ENCODE measurements around the gene ANKRD40CL. TPM values are rescaled to one million over a fixed set of nuclear protein-coding genes. Genes with fewer than 3 reads are reported as not detected.

ANKRD40CL gene
- total RNA-seq, 1 experiment from 2014 or later: not detected

GRCh38 chr17:50794361-50794760, 27.0 kb upstream of the ANKRD40CL start (continued):
- TF ChIP-seq CDX4 (CRISPR knock-in tag; IDR thresholded peaks at IDR 0.05; ENCODE audit: borderline replicate concordance) (no peak), E2F5 (CRISPR knock-in tag; IDR thresholded peaks at IDR 0.05) (no peak), E2F4 (CRISPR knock-in tag; IDR thresholded peaks at IDR 0.05; ENCODE audit: borderline replicate concordance, low read depth) (no peak), GRHL2 (CRISPR knock-in tag; IDR thresholded peaks at IDR 0.05; ENCODE audit: insufficient replicate concordance, severe bottlenecking) (no peak), PRRX2 (CRISPR knock-in tag; IDR thresholded peaks at IDR 0.05) (no peak)

- no peak for ATAC-seq
- ChIA-PET CTCF (no interaction called here), POLR2A (interaction anchor here (0.6 kb wide), 1 partner anchor 13 kb away, joined by 3 read pairs; no protein-coding TSS in a partner anchor)
- Mint-ChIP-seq H3K27me3 (ENCODE audit: low read depth) (no peaks in the 10 kb centered on the region), H3K4me3 (no peak overlapping the region), H3K27ac (no peak overlapping the region), H3K36me3 (no peaks in the 10 kb centered on the region), H3K4me1 (peaks cover 14% of the 10 kb centered on the region), H3K9me3 (no peaks in the 10 kb centered on the region)
- DNase-seq (ENCODE audit: low spot score): no peak
- TF ChIP-seq MXD4 (CRISPR knock-in tag; IDR thresholded peaks at IDR 0.05; ENCODE audit: borderline replicate concordance) (no peak), SOX15 (CRISPR knock-in tag; IDR thresholded peaks at IDR 0.05) (no peak), TCF7 (CRISPR knock-in tag; IDR thresholded peaks at IDR 0.05; ENCODE audit: low read depth) (no peak), ATF2 (CRISPR knock-in tag; IDR thresholded peaks at IDR 0.05; ENCODE audit: borderline replicate concordance, low read depth) (no peak), FOXK1 (CRISPR knock-in tag; IDR thresholded peaks at IDR 0.05) (no peak), ZNF425 (CRISPR knock-in tag; conservative IDR thresholded peaks at IDR 0.05) (no peak), ETV6 (CRISPR knock-in tag; IDR thresholded peaks at IDR 0.05) (no peak), GTF2I (CRISPR knock-in tag; conservative IDR thresholded peaks at IDR 0.05) (no peak), RORB (CRISPR knock-in tag; IDR thresholded peaks at IDR 0.05) (no peak)
Measured at GRCh38 chr17:50793007-50793406, 25.7 kb upstream of the ANKRD40CL start.

- DNase-seq (ENCODE audit: low spot score) (no peak), ATAC-seq (no peak)
- Mint-ChIP-seq H3K36me3 (no peaks in the 10 kb centered on the region), H3K27ac (no peak overlapping the region), H3K4me3 (no peak overlapping the region), H3K9me3 (no peaks in the 10 kb centered on the region), H3K27me3 (ENCODE audit: low read depth) (no peaks in the 10 kb centered on the region), H3K4me1 (peaks cover 11% of the 10 kb centered on the region)
- POLR2A ChIA-PET: no interaction called here
- CTCF ChIA-PET: interaction anchor here (1.1 to 2.7 kb wide), 3 partner anchors 9 to 50 kb away, joined by 5 to 16 read pairs (median 10); no protein-coding TSS in a partner anchor
- no peak for TF ChIP-seq USF2 (CRISPR knock-in tag; IDR thresholded peaks at IDR 0.05)
- TF ChIP-seq ZNF512 (CRISPR knock-in tag; IDR thresholded peaks at IDR 0.05; ENCODE audit: borderline replicate concordance): no peak
- no peak for TF ChIP-seq ERG (CRISPR knock-in tag; IDR thresholded peaks at IDR 0.05)
- no peak for TF ChIP-seq ZBTB21 (CRISPR knock-in tag; IDR thresholded peaks at IDR 0.05; ENCODE audit: borderline replicate concordance)
- TF ChIP-seq SOX15 (CRISPR knock-in tag; IDR thresholded peaks at IDR 0.05): no peak
- no peak for TF ChIP-seq ZNF671 (CRISPR knock-in tag; IDR thresholded peaks at IDR 0.05)
- TF ChIP-seq ATF2 (CRISPR knock-in tag; IDR thresholded peaks at IDR 0.05; ENCODE audit: borderline replicate concordance, low read depth): no peak
- TF ChIP-seq ZNF423 (CRISPR knock-in tag; IDR thresholded peaks at IDR 0.05): no peak
Measured at GRCh38 chr17:50792132-50792531, 24.8 kb upstream of the ANKRD40CL start.
